HL-60 (cell line): ENCODE measurements around the gene SLC12A8.

ENCODE experiments used
- DNase-seq, 2 experiments: peaks; one replicate each; pipeline ENCODE4 v3.0.0-alpha.2; 2010 to 2020; ENCODE audit warnings: low read depth in 1 of 2, low spot score in 1 of 2
- H3K27ac ChIP-seq: fragments of 250-450 bp; sonication (Bioruptor Pico); replicated peaks from 2 replicates; pipeline ENCODE4 v1.5.1; 2020; ENCODE audit warnings: mild to moderate bottlenecking, moderate library complexity
- H3K27me3 ChIP-seq: fragments of 250-450 bp; sonication (Bioruptor Pico); 2 replicates; pipeline ENCODE4 v1.5.1; 2021; ENCODE audit warnings: mild to moderate bottlenecking, moderate library complexity; ENCODE audit not compliant: insufficient read depth, poor library complexity, severe bottlenecking
- H3K4me3 ChIP-seq: replicated peaks from 2 replicates; pipeline ENCODE4 v1.5.1; 2011; ENCODE audit warnings: mild to moderate bottlenecking, control low read depth, low read length; ENCODE audit not compliant: insufficient read depth
- CTCF ChIP-seq: IDR thresholded peaks from one replicate; pipeline ENCODE4 v1.5.1; 2011; ENCODE audit warnings: low read length, control low read depth, inconsistent platforms; ENCODE audit not compliant: insufficient read depth
- GABPA ChIP-seq: IDR thresholded peaks from 2 replicates; pipeline ENCODE4 v1.6.1; 2012; ENCODE audit warnings: low read depth
- POLR2AphosphoS5 ChIP-seq: IDR thresholded peaks from 2 replicates; pipeline ENCODE4 v1.6.1; 2012; ENCODE audit warnings: low read depth
- REST ChIP-seq: IDR thresholded peaks from 2 replicates; pipeline ENCODE4 v1.6.1; 2012; ENCODE audit warnings: low read depth; ENCODE audit not compliant: insufficient replicate concordance
- SPI1 ChIP-seq: IDR thresholded peaks from 2 replicates; pipeline ENCODE4 v1.6.1; 2012; ENCODE audit warnings: low read depth, mild to moderate bottlenecking, borderline replicate concordance

The SLC12A8 gene

GRCh38 chr3:125194849-125195601 lies 17.5 kb downstream of the SLC12A8 start:
- TF ChIP-seq POLR2AphosphoS5 (no peak), CTCF (no peak), GABPA (no peak), REST (no peak), SPI1 (no peak)

GRCh38 chr3:125194061-125194848 lies 18.3 kb downstream of the SLC12A8 start:
- H3K27ac ChIP-seq: no peak overlapping the region
- H3K4me3 ChIP-seq: no peak overlapping the region
- H3K27me3 ChIP-seq: no peaks in the 10 kb centered on the region
- TF ChIP-seq SPI1: no peak
- no peak for TF ChIP-seq GABPA
- TF ChIP-seq REST: no peak
- no peak for TF ChIP-seq POLR2AphosphoS5
- no peak for TF ChIP-seq CTCF
- no peak for DNase-seq

More at GRCh38 chr3:125194849-125195601, 17.5 kb downstream of the SLC12A8 start:
- no peak overlapping the region for H3K27ac ChIP-seq
- no peaks in the 10 kb centered on the region for H3K27me3 ChIP-seq
- no peak overlapping the region for H3K4me3 ChIP-seq
- no peak for DNase-seq

GRCh38 chr3:125192190-125193035 lies 20.1 kb downstream of the SLC12A8 start:
- Histone ChIP-seq H3K4me3 (no peak overlapping the region), H3K27ac (no peak overlapping the region), H3K27me3 (no peaks in the 10 kb centered on the region)
- no peak for TF ChIP-seq CTCF
- TF ChIP-seq POLR2AphosphoS5: no peak
- TF ChIP-seq SPI1: no peak
- no peak for TF ChIP-seq REST
- DNase-seq: no peak
